Cardiac fibroblast (primary cell): Measurements from ENCODE around the gene PAPPA2.

ENCODE experiments used
- DNase-seq, 2 donors: peaks; one replicate each; pipeline versions ENCODE4 v3.0.0 to v3.0.0-alpha.2; 2010; ENCODE audit warnings: low read depth in 2 of 2
- H3K4me3 ChIP-seq, 2 donors: replicated peaks in 1 of 2; 1 replicate in 1 of 2; 2 replicates in 1 of 2; pipeline ENCODE4 v1.5.1; 2011; ENCODE audit warnings: low read depth in 2 of 2, low read length in 2 of 2, mild to moderate bottlenecking in 2 of 2, moderate library complexity in 1 of 2
- TF ChIP-seq, protein P1 (sequence below): IDR thresholded peaks from one replicate; pipeline ENCODE4 v1.5.1; 2011; ENCODE audit warnings: low read depth, mild to moderate bottlenecking, low read length, inconsistent platforms

Gene PAPPA2

DNA sequence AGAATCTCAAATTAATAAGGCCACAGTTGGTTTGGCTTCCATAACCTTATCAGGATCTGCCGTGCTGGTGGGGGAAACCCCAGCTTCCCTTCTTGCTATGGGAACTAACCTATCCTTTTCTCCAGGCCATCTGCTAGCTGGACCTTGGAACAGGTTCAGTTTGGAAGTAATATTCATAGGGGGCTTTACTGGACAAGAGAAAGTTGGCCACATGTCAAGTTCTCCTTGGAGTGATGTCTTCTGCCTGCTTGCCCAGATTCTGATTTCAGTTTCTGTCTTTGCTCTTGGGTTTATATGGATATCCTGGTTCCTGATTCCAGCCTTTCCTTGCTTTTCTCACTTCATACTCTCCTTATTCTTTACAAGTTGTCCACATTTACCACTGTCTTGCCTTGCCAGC is 421.9 kb downstream of the PAPPA2 start:
- no peak overlapping the region for H3K4me3 ChIP-seq
- no peak for DNase-seq
- TF ChIP-seq, protein P1, sequence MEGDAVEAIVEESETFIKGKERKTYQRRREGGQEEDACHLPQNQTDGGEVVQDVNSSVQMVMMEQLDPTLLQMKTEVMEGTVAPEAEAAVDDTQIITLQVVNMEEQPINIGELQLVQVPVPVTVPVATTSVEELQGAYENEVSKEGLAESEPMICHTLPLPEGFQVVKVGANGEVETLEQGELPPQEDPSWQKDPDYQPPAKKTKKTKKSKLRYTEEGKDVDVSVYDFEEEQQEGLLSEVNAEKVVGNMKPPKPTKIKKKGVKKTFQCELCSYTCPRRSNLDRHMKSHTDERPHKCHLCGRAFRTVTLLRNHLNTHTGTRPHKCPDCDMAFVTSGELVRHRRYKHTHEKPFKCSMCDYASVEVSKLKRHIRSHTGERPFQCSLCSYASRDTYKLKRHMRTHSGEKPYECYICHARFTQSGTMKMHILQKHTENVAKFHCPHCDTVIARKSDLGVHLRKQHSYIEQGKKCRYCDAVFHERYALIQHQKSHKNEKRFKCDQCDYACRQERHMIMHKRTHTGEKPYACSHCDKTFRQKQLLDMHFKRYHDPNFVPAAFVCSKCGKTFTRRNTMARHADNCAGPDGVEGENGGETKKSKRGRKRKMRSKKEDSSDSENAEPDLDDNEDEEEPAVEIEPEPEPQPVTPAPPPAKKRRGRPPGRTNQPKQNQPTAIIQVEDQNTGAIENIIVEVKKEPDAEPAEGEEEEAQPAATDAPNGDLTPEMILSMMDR, result no peak

DNA sequence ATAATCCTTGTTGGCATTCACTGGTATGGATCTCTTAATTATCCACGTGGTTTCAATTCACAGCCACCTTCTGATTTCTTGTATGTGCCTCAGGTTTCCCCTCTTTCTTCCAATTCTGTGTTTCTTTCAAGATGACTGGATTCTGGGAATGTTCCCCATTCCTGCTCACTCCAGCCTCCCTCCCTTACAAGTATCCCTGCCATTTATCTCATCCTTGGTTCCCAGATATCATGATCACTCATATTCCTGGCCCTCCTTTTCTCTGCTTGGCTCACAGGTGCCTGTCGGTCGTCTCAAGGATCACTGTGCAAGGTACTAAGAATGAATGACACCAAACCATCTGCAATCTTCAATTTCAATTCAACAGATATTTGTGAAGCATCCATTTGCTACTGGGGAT is 422.4 kb downstream of the PAPPA2 start:
- TF ChIP-seq, protein P1, result no peak
- DNase-seq, result no peak
- no peak overlapping the region for H3K4me3 ChIP-seq

DNA sequence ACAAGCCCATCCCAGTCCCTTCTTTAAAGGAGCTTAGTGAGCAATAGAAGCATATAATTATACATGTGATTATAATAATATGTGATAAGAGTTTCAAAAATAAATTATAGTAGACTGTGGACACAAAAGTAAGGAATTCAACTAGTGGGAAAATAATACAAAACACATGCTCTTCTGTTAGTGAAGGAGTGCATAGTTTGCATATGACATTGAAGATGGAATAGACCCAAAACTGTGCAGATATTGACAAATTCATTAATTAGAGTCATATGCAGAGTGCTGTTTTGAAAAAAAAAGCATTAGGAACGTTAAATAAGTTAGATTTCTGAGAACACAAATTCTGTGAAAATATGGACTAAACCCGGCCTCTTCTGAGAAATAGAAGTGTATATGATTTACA is 422.8 kb downstream of the PAPPA2 start:
- DNase-seq, result no peak
- H3K4me3 ChIP-seq, result no peak overlapping the region
- TF ChIP-seq, protein P1, result no peak

DNA sequence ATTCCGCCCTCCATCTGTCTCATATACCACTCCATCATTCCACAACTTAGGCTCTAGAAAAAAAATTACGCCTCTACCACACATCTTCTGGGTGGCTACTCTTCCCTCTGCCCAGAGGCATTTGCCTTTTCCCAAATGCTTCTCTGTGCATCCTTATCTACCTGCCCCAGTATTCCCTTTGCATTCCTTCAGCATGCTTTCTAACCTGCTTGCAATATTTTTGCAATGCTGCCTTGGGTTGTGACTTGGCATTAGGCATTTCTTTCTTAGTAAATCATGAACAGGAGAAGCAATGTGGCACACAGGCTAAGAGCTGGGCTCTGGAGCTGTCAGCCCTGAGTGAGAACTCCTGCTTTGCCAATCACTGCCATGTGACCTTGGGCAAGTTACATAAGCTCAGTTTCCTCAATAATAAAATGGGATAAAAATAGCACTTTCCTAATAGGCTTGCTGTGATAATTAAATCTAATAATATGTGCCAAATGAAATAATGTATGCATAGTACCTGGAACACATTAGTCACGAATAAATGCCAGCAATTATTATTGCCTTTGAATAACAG is 425.6 kb downstream of the PAPPA2 start:
- no peak for DNase-seq
- no peak overlapping the region for H3K4me3 ChIP-seq
- TF ChIP-seq, protein P1, result no peak

DNA sequence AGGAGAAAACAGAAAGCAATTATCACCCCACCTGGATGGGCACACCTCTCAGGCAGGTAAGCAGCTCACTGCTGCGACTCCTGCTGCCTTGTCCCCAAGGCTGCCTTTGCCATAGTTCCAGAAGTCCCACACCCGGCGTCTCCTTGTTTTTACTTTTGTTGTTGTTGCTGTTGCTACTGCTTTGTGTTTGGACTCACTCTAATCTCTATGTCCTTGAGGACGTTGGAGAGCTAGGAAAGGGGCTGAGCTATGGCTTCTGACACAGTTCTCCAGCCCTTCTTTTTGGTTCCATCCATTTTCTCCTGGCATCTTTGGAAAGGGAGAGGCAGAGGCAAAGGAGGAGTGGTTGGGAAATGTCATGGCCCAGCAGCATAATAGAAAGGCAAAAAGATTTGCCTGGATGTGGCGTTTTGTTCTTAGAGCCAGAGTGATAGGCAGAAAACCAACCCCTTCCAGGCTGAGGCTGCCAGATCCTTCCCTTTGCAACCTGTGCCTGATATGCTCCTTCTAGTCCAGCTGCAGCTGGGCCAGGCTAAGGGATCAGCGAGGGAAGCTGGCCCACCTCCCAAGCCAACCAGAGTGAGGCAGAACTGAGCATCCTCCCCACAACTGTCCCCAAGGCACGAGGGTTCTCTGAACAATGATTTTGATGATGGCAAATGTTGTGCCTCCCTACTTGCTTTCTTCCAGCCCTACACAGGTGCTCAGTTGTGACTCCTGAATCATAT is 430.8 kb downstream of the PAPPA2 start:
- TF ChIP-seq, protein P1, result no peak
- no peak overlapping the region for H3K4me3 ChIP-seq
- DNase-seq, result no peak

DNA sequence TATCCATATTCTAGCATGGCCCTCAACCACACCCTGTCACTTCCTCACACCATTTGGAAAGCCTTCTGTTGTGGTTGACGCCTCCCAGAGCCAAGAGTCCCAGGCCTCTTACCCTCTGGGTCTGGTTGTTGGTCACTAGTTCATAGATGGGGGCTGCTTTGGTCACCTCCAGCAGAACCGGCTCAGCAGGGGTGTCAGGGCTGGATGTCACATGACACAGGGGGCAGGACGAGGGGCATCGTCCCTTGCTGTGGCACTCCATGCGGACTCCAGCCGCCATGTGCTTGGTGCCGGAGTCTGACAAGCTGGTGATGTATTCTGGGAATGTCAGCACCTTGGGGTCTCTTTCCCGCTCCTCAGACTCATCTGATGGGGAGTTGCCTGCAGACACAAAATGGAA is 431.5 kb downstream of the PAPPA2 start:
- TF ChIP-seq, protein P1, result no peak
- no peak overlapping the region for H3K4me3 ChIP-seq
- DNase-seq, result no peak
